IPS DF 6.9 (cell line): ENCODE results near the gene PRKCD.

ENCODE experiments used
- DNase-seq: peaks from one replicate; pipeline ENCODE4 v3.0.0-alpha.2; 2013; ENCODE audit warnings: low read depth, low spot score
- H3K27ac ChIP-seq: one replicate; pipeline ENCODE4 v1.5.1; 2013; ENCODE audit warnings: low read length, control low read depth
- H3K27me3 ChIP-seq: 2 replicates; pipeline ENCODE4 v1.6.1; 2013; ENCODE audit warnings: mild to moderate bottlenecking, low read length; ENCODE audit not compliant: control insufficient read depth, insufficient read depth
- H3K36me3 ChIP-seq: 2 replicates; pipeline ENCODE4 v1.6.1; 2013; ENCODE audit warnings: low read length; ENCODE audit not compliant: control insufficient read depth, insufficient read depth
- H3K4me1 ChIP-seq: 2 replicates; pipeline ENCODE4 v1.6.1; 2013; ENCODE audit warnings: low read length; ENCODE audit not compliant: control insufficient read depth, insufficient read depth
- H3K4me3 ChIP-seq: 2 replicates; pipeline ENCODE4 v1.5.1; 2013; ENCODE audit warnings: mild to moderate bottlenecking, low read length
- H3K9me3 ChIP-seq: 2 replicates; pipeline ENCODE4 v1.6.1; 2013; ENCODE audit warnings: low read length, inconsistent platforms; ENCODE audit not compliant: control insufficient read depth, insufficient read depth
- WGBS: extraction: QIAGEN DNeasy Blood & Tissue Kit; methylation state at CpG from one replicate; pipeline ENCODE4 v1.1.7; 2013; ENCODE audit warnings: mixed read lengths, missing lambda C conversion rate; ENCODE audit not compliant: insufficient read length, insufficient coverage; 5-methylcytosine and 5-hydroxymethylcytosine counted together

PRKCD gene

GRCh38 chr3:53171064-53171418 is 10.0 kb downstream of the PRKCD start:
- Histone ChIP-seq H3K27me3 (no peaks in the 10 kb centered on the region), H3K4me1 (peaks cover 13% of the 10 kb centered on the region), H3K4me3 (no peak overlapping the region), H3K36me3 (no peaks in the 10 kb centered on the region), H3K27ac (no peak overlapping the region), H3K9me3 (no peaks in the 10 kb centered on the region)
- no peak for DNase-seq
- no CpG with 5 or more reads among the region's 7 CpGs for WGBS

DNA sequence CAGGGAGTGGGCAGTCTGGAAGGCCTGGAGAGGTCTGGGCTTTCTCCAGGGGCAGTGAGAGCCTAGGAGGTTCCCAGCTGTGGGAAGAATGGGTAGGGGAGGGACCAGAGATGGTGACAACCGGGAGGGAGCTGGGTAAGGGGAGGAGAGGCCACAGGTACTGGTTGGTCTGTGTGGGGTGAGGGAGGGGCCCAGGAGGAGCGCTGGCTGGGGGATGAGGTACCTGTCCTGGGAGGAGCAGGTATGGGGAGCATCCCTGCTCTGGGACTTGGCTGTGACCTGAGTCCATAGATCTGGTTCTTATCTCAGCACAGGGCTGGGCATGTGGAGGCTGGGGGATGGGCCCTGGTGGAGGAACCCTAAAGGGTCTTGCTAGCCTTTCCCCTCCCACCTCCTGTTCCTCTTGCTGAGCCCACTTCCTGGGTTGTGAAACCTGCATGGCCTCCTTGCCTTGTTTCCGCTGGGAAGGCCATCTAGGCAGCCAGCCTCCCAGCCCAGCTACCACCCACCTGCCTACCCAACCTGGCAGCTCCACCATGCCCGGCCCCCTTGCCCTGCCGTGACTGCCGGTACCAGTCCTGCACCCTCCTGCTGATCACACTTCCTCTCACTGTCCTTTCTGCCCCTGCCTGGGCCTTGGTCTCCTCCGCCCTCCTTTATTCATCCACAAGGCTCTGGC is 11.0 kb downstream of the PRKCD start:
- no peak for DNase-seq
- H3K4me1 ChIP-seq, result peaks cover 13% of the 10 kb centered on the region
- no peak overlapping the region for H3K27ac ChIP-seq
- no peaks in the 10 kb centered on the region for H3K27me3 ChIP-seq
- no peaks in the 10 kb centered on the region for H3K9me3 ChIP-seq
- H3K36me3 ChIP-seq, result no peaks in the 10 kb centered on the region
- WGBS, result no CpG with 5 or more reads among the region's 7 CpGs
- no peak overlapping the region for H3K4me3 ChIP-seq

DNA sequence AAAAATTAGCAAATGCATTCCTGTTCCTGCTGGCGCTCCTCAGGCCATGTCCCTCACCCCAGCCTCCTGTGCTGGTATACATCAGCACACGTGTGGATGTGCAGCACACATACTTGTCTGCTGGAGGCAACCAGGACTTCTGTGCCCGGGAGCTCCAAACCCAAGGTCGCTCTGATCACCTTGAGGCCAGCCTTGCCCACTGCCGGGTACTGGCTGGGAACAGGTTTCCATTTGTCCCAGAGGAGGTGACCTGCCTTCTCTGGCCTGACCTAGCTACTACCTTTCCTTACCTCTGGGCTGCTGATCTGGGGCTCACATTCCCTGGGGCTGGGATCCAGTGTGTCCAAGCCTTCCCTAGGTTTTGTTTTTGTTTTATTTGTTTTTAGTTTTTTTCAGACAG is 12.1 kb downstream of the PRKCD start:
- no peak for DNase-seq
- WGBS, result no CpG with 5 or more reads among the region's 5 CpGs
- Histone ChIP-seq H3K9me3 (no peaks in the 10 kb centered on the region), H3K36me3 (no peaks in the 10 kb centered on the region), H3K27ac (no peak overlapping the region), H3K27me3 (no peaks in the 10 kb centered on the region), H3K4me1 (peaks cover 11% of the 10 kb centered on the region), H3K4me3 (no peak overlapping the region)

DNA sequence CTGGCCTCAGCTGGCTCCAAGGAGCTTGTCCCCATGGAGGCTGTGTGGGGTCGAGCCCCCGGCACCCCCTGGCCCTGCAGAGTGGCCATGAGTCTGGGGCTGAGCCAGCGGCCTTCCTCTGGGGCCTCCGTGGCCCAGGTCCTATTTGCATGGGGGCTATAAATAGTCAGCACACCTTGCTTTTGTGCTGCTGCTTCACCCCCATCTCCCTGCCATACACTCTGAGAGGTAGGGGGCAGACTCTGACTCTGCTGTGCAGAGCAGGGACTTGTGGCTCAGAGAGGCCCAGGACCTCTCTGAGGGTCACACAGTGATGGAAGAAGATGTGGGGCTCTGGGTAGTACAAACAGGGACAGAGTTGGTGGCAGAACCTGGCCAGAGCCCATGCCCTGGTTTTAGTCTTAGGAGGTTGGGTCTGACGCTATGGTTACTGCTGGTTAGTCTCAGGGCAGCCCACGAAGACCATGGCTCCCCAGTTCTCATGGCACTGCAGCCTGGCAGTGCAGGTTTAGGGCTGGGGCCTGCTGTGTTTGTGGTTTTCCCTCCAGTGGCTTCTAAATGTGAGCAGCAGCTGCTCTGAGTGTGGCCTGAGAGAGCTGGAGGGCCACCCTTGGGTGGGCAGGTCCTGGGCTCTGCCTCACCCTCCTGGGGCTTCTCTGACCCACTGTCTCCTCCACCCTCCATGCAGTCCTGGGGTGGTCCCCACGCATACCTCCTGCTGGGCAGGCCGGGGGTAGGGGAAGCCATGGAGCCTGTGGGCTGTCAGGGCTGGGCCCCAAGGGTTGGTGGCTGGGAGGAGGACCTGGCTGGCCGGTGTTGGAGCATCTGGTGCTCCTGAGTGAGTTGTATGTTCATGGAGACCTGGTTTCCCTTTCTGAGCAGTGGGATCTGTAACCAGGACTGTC is 13.6 kb downstream of the PRKCD start:
- no CpG with 5 or more reads among the region's 9 CpGs for WGBS
- H3K27me3 ChIP-seq, result no peaks in the 10 kb centered on the region
- peaks cover 5% of the 10 kb centered on the region; the same call in 1 of the 2 replicates for H3K4me1 ChIP-seq
- H3K36me3 ChIP-seq, result 0 out of 2 replicates have a peak, but pooled peaks cover 1% of the 10 kb centered on the region
- H3K27ac ChIP-seq, result no peak overlapping the region
- H3K4me3 ChIP-seq, result no peak overlapping the region
- DNase-seq, result no peak
- H3K9me3 ChIP-seq, result no peaks in the 10 kb centered on the region

GRCh38 chr3:53175613-53176540 is 14.9 kb downstream of the PRKCD start:
- DNase-seq, result no peak
- WGBS, result no CpG with 5 or more reads among the region's 9 CpGs
- Histone ChIP-seq H3K27ac (no peak overlapping the region), H3K9me3 (no peaks in the 10 kb centered on the region), H3K4me3 (no peak overlapping the region), H3K36me3 (0 out of 2 replicates have a peak, but pooled peaks cover 3% of the 10 kb centered on the region), H3K4me1 (peaks cover 5% of the 10 kb centered on the region; the same call in 1 of the 2 replicates), H3K27me3 (no peaks in the 10 kb centered on the region)

- no peaks in the 10 kb centered on the region for H3K27me3 ChIP-seq
- H3K36me3 ChIP-seq, result peaks cover 3% of the 10 kb centered on the region; the same call in 1 of the 2 replicates
- no peak overlapping the region for H3K4me3 ChIP-seq
- no CpG with 5 or more reads among the region's 15 CpGs for WGBS
- H3K9me3 ChIP-seq, result no peaks in the 10 kb centered on the region
- H3K27ac ChIP-seq, result no peak overlapping the region
- no peak for DNase-seq
- H3K4me1 ChIP-seq, result no peaks in the 10 kb centered on the region; the same call in 1 of the 2 replicates
Measured at GRCh38 chr3:53178246-53178645, 17.2 kb downstream of the PRKCD start.

DNA sequence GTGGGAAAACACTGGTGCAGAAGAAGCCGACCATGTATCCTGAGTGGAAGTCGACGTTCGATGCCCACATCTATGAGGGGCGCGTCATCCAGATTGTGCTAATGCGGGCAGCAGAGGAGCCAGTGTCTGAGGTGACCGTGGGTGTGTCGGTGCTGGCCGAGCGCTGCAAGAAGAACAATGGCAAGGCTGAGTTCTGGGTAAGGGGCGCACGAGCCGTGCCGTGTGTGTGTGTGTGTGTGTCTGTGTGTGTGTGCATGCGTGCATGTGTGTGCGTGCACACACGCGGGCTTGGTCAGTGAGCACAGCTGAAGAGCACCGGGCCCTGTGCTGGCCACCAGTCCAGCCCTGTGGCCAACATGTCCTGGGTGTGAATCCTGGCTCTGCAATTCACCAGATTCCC is 18.6 kb downstream of the PRKCD start:
- no CpG with 5 or more reads among the region's 20 CpGs for WGBS
- H3K4me3 ChIP-seq, result no peak overlapping the region
- peaks cover 6% of the 10 kb centered on the region; the same call in 1 of the 2 replicates for H3K36me3 ChIP-seq
- H3K27ac ChIP-seq, result no peak overlapping the region
- no peaks in the 10 kb centered on the region; the same call in 1 of the 2 replicates for H3K4me1 ChIP-seq
- no peaks in the 10 kb centered on the region for H3K27me3 ChIP-seq
- DNase-seq, result no peak
- H3K9me3 ChIP-seq, result no peaks in the 10 kb centered on the region

GRCh38 chr3:53180305-53181023 is 19.5 kb downstream of the PRKCD start:
- Histone ChIP-seq H3K27ac (no peak overlapping the region), H3K36me3 (peaks cover 6% of the 10 kb centered on the region; the same call in 1 of the 2 replicates), H3K4me3 (no peak overlapping the region), H3K27me3 (no peaks in the 10 kb centered on the region), H3K4me1 (no peaks in the 10 kb centered on the region; the same call in 1 of the 2 replicates), H3K9me3 (no peaks in the 10 kb centered on the region)
- no peak for DNase-seq
- WGBS, result no CpG with 5 or more reads among the region's 11 CpGs

- peaks cover 6% of the 10 kb centered on the region; the same call in 1 of the 2 replicates for H3K36me3 ChIP-seq
- H3K27ac ChIP-seq, result no peak overlapping the region
- H3K9me3 ChIP-seq, result no peaks in the 10 kb centered on the region
- no peak overlapping the region for H3K4me3 ChIP-seq
- DNase-seq, result no peak
- no peaks in the 10 kb centered on the region; the same call in 1 of the 2 replicates for H3K4me1 ChIP-seq
- WGBS, result no CpG with 5 or more reads among the region's 4 CpGs
- no peaks in the 10 kb centered on the region for H3K27me3 ChIP-seq
Measured at GRCh38 chr3:53181024-53181371, 20.0 kb downstream of the PRKCD start.
